ENCODE results near the gene PELI1.

The PELI1 gene

DNA sequence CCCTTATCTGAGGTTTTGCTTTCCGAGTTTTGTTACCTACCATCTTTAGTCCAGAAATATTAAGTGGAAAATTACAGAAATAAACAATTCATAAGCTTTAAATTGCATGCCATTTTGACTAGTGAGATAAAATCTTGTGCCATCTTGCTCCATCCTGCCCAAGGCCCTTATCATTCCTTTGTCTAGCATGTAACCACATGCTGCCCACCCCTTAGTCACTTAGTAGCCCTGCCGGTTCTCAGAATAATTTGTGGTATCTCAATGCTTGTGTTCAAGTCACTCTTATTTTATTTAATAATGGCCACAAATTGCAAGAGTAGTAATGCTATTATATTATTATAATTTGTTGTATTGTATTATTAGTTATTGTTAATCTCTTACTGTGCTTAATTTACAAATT, 88.2 kb downstream of the PELI1 start:
- Histone ChIP-seq H3K27ac (no peak overlapping the region), H3K27me3 (replicated peaks) (no peaks in the 10 kb centered on the region), H3K4me3 (ENCODE audit: low read depth, low read length) (no peak overlapping the region), H3K36me3 (replicated peaks) (no peaks in the 10 kb centered on the region)
- DNase-seq: no peak
- TF ChIP-seq, protein P1, sequence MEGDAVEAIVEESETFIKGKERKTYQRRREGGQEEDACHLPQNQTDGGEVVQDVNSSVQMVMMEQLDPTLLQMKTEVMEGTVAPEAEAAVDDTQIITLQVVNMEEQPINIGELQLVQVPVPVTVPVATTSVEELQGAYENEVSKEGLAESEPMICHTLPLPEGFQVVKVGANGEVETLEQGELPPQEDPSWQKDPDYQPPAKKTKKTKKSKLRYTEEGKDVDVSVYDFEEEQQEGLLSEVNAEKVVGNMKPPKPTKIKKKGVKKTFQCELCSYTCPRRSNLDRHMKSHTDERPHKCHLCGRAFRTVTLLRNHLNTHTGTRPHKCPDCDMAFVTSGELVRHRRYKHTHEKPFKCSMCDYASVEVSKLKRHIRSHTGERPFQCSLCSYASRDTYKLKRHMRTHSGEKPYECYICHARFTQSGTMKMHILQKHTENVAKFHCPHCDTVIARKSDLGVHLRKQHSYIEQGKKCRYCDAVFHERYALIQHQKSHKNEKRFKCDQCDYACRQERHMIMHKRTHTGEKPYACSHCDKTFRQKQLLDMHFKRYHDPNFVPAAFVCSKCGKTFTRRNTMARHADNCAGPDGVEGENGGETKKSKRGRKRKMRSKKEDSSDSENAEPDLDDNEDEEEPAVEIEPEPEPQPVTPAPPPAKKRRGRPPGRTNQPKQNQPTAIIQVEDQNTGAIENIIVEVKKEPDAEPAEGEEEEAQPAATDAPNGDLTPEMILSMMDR (IDR thresholded peaks at IDR 0.05; ENCODE audit: low read depth, low read length, missing control alignments): no peak
- in situ Hi-C loops (cut with HindIII; ENCODE audit: low pct_ligation_motif_present, low sequenced_read_pairs): loop anchor here (25.0 kb wide), 2 partner anchors 156 to 431 kb away; no protein-coding TSS in a partner anchor

DNA sequence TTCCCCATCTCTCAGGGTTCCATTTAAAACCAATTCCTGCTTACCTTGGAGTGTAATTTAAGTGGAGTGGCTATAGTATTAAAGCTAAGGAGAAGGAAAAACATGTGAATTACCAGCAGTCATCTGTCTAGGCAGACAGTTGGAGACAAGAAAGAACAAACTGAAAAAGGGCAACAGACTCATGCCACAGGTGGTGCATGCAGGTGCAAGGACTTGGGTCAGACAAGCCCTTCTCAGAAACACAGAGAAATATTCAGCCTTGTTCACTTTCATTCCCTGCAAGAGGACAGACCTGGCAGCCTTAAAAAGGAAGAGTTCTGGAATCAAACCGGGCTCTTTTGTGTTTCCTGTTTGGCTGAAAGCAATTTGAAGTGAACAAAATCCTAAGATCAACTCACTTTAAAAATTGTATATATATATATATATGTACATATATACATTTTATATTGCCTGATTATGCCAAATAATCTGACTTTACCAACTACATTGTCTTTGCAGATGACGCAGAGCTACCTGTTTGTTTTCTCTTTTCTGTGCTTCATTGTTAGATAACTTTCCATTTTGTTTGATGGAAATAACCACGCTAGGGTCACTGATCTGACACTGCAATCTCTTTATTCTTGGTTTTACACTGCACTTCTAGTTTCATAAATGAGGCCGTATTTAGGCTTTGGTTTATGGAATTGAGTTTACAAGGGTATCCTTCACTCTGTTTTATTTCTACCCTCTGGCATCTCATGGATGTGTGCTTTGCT, 89.9 kb downstream of the PELI1 start:
- TF ChIP-seq, protein P1 (IDR thresholded peaks at IDR 0.05; ENCODE audit: low read depth, low read length, missing control alignments): no peak
- Histone ChIP-seq H3K27me3 (replicated peaks) (no peaks in the 10 kb centered on the region), H3K4me3 (ENCODE audit: low read depth, low read length) (no peak overlapping the region), H3K36me3 (replicated peaks) (no peaks in the 10 kb centered on the region), H3K27ac (no peak overlapping the region)
- in situ Hi-C loops (cut with HindIII; ENCODE audit: low pct_ligation_motif_present, low sequenced_read_pairs): loop anchor here (25.0 kb wide), 2 partner anchors 158 to 433 kb away; no protein-coding TSS in a partner anchor
- DNase-seq: no peak

DNA sequence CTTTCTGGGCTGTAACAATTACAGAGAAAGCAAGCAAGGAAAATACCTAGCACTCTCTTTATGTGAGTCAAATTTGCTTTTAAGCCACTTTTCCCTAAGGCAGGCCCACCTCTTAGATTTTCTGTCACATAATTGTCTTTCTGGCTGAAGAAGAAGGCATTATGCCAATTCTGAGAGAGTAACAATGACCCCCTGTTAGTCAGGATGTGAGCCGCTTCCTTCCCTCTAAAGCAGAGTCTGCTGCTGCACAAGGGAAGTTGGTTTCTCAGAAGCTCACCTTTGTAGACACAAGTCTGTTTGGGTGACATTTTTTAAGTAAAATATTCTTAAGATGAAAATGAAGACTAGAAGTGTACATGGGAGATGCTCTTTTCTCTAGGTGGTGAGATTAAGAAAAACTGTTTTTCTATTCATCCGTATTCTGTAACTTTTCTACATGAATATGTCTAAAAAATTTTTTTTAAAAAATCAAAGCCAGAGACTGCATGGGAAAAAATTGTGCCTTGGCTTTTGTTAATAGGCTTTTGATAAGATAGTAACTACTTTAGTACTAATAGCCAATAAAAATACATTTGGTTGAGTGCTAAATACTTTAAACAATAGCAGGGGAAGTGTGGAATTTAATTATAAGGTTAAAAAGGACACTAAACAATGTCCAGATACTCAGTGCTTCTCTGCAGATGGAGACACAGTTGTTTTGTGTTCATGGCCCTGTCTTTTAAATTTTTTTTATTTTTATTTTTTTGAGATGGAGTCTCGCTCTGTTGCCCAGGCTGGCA, 91.6 kb downstream of the PELI1 start:
- no peak for DNase-seq
- H3K27ac ChIP-seq: no peak overlapping the region
- TF ChIP-seq, protein P1 (IDR thresholded peaks at IDR 0.05; ENCODE audit: low read depth, low read length, missing control alignments): no peak
- no peaks in the 10 kb centered on the region for H3K27me3 ChIP-seq (replicated peaks)
- no peaks in the 10 kb centered on the region for H3K36me3 ChIP-seq (replicated peaks)
- in situ Hi-C loops (cut with HindIII; ENCODE audit: low pct_ligation_motif_present, low sequenced_read_pairs): loop anchor here (25.0 kb wide), 2 partner anchors 160 to 435 kb away; no protein-coding TSS in a partner anchor
- H3K4me3 ChIP-seq (ENCODE audit: low read depth, low read length): no peak overlapping the region

DNA sequence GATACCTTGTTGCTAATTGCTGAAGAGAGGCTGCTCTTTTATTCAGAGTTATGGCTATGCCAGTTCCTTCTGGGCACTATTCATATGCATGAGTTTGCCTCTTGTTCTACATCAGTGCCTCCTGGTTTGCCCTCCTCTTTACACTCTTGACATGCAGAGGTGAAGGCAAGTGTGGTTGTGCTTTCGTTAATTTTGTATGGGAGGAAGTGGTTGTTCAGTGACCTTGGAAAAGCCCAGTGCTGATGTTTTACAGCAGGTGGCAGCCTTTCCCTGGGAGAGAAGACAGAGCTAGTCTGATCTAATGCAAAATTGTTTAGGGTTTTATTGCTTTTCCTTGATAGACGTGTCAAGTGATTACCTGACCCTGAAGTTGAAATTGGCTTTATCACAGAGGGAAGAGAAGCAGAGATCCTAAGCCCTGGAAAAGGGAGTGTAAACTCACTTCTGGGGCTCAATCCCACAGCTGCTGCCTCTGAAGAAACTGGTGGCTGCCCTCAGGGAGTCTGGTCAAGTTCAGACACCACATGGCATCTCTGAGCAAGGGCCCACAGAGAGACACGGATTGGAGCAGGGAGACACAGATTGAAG, 94.5 kb downstream of the PELI1 start:
- no peak overlapping the region for H3K27ac ChIP-seq
- peak; percentile 53 for DNase-seq
- in situ Hi-C loops (cut with HindIII; ENCODE audit: low pct_ligation_motif_present, low sequenced_read_pairs): loop anchor here (25.0 kb wide), 3 partner anchors 163 to 438 kb away; no protein-coding TSS in a partner anchor
- no peaks in the 10 kb centered on the region for H3K36me3 ChIP-seq (replicated peaks)
- TF ChIP-seq, protein P1 (IDR thresholded peaks at IDR 0.05; ENCODE audit: low read depth, low read length, missing control alignments): peak; percentile 92
- no peaks in the 10 kb centered on the region for H3K27me3 ChIP-seq (replicated peaks)
- H3K4me3 ChIP-seq (ENCODE audit: low read depth, low read length): no peak overlapping the region

DNA sequence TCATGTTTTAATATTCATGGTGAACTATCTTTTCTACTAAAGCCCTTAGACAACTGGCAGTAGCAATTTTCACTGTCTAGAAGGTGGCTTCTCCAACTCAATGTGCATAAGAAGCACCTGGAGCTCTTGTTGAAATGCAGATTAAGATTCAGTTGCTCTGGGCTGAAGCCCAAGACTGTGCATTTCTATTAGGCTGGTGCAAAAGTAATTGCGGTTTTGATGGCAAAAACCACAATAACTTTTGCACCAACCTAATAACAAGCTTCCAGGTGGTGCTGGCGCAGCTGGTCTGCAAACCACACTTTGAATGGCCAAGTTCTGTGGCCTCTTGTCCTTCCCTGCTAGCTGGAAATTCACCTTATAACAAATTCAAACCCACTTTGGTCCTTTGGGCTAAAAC, 98.3 kb downstream of the PELI1 start:
- Histone ChIP-seq H3K4me3 (ENCODE audit: low read depth, low read length) (no peak overlapping the region), H3K27me3 (replicated peaks) (no peaks in the 10 kb centered on the region), H3K27ac (no peak overlapping the region), H3K36me3 (replicated peaks) (no peaks in the 10 kb centered on the region)
- TF ChIP-seq, protein P1 (IDR thresholded peaks at IDR 0.05; ENCODE audit: low read depth, low read length, missing control alignments): no peak
- in situ Hi-C loops (cut with HindIII; ENCODE audit: low pct_ligation_motif_present, low sequenced_read_pairs): loop anchor here (25.0 kb wide), 1 partner anchor 266 kb away; no protein-coding TSS in a partner anchor
- no peak for DNase-seq

All from brain microvascular endothelial cell (primary cell).